Measurements from ENCODE around the gene NEDD9.

- TF ChIP-seq, protein P1, sequence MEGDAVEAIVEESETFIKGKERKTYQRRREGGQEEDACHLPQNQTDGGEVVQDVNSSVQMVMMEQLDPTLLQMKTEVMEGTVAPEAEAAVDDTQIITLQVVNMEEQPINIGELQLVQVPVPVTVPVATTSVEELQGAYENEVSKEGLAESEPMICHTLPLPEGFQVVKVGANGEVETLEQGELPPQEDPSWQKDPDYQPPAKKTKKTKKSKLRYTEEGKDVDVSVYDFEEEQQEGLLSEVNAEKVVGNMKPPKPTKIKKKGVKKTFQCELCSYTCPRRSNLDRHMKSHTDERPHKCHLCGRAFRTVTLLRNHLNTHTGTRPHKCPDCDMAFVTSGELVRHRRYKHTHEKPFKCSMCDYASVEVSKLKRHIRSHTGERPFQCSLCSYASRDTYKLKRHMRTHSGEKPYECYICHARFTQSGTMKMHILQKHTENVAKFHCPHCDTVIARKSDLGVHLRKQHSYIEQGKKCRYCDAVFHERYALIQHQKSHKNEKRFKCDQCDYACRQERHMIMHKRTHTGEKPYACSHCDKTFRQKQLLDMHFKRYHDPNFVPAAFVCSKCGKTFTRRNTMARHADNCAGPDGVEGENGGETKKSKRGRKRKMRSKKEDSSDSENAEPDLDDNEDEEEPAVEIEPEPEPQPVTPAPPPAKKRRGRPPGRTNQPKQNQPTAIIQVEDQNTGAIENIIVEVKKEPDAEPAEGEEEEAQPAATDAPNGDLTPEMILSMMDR (IDR thresholded peaks at IDR 0.05): no peak
- TF ChIP-seq POLR2AphosphoS5 (IDR thresholded peaks at IDR 0.05; ENCODE audit: low read depth, low read length) (no peak), SIN3A (IDR thresholded peaks at IDR 0.05; ENCODE audit: borderline replicate concordance, insufficient read depth, low read depth, low read length) (no peak), REST (IDR thresholded peaks at IDR 0.05; ENCODE audit: insufficient read depth in 1 of 2, low read depth in 2 of 2, low read length in 1 of 2) (no peak), TCF7L2 (IDR thresholded peaks at IDR 0.05; ENCODE audit: low read depth, low read length) (no peak)
Measured at GRCh38 chr6:11179419-11180202, 52.9 kb downstream of the NEDD9 start.
